GM23338 (cell line): ENCODE measurements around the gene AFF3.

ENCODE experiments used
- EZH2 ChIP-seq: fragments of 200-600 bp; sonication (generic); IDR thresholded peaks from one replicate; pipeline ENCODE4 v1.8.0; 2017; ENCODE audit warnings: antibody characterized with exemption, mild to moderate bottlenecking, low read depth; ENCODE audit not compliant: unreplicated experiment
- EZH2phosphoT487 ChIP-seq: fragments of 200-600 bp; sonication (generic); IDR thresholded peaks from one replicate; pipeline ENCODE4 v1.8.1; 2018; ENCODE audit warnings: antibody characterized with exemption; ENCODE audit not compliant: unreplicated experiment
- JUNB ChIP-seq: IDR thresholded peaks from one replicate; pipeline ENCODE4 v1.6.1; 2016; ENCODE audit warnings: antibody characterized with exemption; ENCODE audit not compliant: unreplicated experiment
- POLR2AphosphoS5 ChIP-seq: IDR thresholded peaks from 2 replicates; pipeline ENCODE4 v1.6.1; 2016; ENCODE audit warnings: antibody characterized with exemption, low read depth
- TF ChIP-seq, protein P1 (sequence below), 2 experiments: fragments of 200-600 bp in 1 of 2; sonication (generic) in 1 of 2; conservative IDR thresholded peaks; 2 replicates each; pipeline versions ENCODE4 v1.5.1 to v1.6.1; 2016 to 2017; ENCODE audit warnings: antibody characterized with exemption in 2 of 2, low read depth in 2 of 2, mild to moderate bottlenecking in 2 of 2, moderate library complexity in 1 of 2

DNA sequence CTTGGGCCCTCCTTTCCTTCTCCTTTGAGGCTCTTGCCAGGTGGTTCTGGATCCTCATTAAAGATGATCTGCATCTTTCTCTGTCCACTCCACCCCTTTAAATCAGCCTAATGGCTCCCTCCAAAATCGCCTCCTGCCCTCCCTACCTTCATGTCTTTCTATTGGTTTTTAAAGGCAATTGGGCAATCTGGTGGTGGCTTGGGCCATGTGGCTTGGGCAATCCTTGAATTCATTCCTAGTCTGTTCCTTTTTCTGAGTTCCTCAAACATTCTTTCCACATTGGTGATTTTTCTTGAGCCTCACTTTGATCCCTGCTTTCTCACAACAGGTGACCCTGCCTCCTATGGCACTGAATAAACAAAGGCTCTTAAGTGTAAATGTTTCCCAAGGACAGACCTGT lies 386.3 kb downstream of the AFF3 start:
- no peak for TF ChIP-seq POLR2AphosphoS5
- TF ChIP-seq, protein P1, sequence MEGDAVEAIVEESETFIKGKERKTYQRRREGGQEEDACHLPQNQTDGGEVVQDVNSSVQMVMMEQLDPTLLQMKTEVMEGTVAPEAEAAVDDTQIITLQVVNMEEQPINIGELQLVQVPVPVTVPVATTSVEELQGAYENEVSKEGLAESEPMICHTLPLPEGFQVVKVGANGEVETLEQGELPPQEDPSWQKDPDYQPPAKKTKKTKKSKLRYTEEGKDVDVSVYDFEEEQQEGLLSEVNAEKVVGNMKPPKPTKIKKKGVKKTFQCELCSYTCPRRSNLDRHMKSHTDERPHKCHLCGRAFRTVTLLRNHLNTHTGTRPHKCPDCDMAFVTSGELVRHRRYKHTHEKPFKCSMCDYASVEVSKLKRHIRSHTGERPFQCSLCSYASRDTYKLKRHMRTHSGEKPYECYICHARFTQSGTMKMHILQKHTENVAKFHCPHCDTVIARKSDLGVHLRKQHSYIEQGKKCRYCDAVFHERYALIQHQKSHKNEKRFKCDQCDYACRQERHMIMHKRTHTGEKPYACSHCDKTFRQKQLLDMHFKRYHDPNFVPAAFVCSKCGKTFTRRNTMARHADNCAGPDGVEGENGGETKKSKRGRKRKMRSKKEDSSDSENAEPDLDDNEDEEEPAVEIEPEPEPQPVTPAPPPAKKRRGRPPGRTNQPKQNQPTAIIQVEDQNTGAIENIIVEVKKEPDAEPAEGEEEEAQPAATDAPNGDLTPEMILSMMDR (conservative IDR thresholded peaks at IDR 0.05; ENCODE audit: low read depth in 2 of 2), result no peak
- no peak for TF ChIP-seq JUNB
- no peak for TF ChIP-seq EZH2
- no peak for TF ChIP-seq EZH2phosphoT487
